NCI-H2029 treated with DMSO at 0.1 percent for 48 hours (cell line): ENCODE measurements around the gene CFDP1.
A peak's percentile ranks its signal among the peaks of the same experiment; 100 is the strongest.

Experiments
- DNase-seq: peaks from one replicate; lab custom pipeline; 2025; lab: John Stamatoyannopoulos, UW

CFDP1 gene

DNA sequence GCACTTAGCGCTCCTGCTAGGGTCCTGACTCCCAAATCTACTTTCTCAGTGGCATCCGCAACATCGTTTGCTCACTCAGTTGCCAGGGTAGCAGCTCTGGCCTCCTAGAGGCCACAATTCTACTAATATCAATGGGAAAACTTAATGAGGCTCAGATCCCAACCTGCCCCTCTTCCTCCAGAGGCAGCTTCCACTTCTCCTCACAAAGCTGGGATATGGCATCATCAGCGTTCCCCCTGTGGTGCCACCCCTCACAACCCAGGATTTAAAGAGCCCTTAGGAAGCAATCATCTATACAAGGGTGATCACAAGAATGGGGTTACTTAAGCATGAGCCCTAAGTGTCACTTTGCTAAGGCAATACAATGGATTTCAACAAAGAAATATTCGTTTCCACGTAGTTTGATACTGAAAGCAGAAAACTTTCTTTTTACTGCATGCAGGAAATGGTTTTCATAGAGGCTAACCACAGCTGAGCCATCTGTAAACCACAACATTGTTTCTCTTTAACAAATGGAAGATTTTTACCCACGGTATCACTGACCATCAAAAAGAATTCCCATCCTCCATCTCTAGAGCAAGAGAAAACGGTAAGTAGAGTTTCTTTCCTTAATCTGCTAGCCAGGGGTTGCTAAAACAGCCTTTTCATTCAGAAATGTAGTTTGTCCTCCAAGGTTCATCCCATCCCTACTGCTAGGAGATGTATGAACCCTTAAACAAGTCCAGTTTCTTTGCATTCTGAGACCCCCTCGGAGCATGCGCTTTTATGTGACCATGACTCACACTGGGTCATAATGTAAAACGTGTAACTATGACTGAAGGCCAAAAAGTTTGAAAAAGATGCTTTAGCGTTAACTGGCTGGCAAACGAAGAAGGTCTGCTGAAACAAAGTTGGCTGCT lies 113.5 kb downstream of the CFDP1 start:
- no peak for DNase-seq

DNA sequence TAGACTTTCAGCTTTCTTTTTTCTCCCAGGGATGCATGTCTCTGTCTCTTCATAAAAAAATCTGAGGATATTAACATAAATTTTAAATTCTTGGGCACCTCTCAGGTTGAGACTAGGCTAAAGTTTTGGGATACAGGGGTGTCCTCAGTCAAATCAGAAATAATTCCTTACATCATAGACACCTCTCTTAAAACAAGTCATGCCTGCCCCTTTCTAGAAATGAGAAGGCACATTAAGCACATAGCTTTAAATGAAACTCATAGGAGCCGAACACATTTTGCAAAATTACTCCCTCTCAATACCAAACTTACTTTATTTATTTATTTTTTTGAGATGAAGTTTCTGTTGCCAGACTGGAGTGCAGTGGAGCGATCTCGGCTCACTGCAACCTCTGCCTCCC lies 114.6 kb downstream of the CFDP1 start:
- DNase-seq, result no peak

DNA sequence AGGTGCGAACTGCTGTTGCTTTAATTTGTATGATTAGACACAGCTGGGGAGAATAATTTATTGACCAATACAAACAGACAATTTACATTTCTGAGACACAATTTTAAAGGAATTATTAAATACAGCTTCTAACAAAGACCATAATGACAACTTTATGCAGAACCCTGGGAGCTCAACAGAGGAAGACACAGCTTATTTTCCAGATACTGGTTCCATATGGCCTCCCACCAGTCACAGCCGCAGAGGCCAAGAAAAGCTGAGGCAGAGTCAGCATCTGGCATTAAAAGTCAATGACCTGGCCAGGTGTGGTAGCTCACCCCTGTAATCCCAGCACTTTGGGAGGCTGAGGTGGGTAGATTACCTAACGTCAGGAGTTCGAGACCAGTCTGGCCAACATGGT lies 115.8 kb downstream of the CFDP1 start:
- no peak for DNase-seq

- no peak for DNase-seq
These were observed 116.2 kb downstream of the CFDP1 start for GRCh38 chr16:75317101-75317522.

DNA sequence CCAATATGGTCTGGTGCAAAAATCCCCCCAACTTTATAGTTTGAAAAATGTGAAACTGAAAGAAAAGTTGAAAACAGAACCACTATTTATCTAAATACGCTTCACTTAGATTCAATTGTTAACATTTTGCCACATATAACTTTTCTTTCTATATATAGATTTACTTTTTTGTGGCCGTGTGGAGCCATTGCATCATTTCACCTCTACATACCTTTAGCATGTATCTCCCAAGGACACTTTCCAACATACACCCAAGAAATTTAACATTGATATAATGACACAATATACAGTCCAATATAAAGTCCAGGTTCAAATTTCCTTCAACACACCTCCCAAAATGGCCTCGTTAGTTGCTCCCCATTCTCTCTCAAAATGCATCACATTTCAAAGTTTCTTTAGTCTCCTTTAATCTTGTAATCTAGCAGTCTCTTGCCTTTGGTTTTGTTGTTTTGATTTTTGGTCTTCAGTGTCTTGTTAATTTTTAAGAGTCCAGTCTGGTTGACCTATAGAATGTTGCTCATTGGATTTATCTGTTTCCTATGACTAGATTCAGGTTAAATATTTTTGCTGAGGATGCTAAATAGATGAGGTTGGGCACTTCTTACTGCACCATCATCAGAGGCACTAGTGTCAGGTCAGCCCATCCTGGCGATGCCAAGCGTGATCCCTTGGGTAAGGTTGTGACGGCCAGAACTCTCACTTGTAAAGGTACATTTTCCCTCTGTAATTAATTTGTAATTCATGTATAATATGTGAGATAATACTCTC lies 117.6 kb downstream of the CFDP1 start:
- no peak for DNase-seq

DNA sequence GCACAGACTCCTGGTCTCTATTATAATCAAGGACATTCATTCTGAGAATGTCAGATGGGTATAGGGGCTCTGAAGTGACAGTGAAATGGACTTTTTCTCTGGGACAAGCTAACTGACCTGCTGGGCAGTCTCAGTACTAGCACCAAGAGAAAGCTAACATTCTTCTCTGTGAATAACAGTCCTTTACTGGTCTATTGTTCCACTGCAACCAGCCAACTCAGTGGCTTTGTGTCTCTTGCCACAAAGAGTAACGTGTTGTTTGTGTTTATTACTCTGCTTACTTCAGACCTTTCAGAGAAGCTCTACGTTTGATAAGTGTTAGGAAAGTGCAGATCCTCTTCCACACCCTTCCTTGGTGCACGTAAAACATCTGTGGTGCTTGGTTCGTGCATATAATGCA lies 120.4 kb downstream of the CFDP1 start:
- no peak for DNase-seq

- DNase-seq, result no peak
These were observed 121.8 kb downstream of the CFDP1 start for GRCh38 chr16:75311383-75311938.

DNA sequence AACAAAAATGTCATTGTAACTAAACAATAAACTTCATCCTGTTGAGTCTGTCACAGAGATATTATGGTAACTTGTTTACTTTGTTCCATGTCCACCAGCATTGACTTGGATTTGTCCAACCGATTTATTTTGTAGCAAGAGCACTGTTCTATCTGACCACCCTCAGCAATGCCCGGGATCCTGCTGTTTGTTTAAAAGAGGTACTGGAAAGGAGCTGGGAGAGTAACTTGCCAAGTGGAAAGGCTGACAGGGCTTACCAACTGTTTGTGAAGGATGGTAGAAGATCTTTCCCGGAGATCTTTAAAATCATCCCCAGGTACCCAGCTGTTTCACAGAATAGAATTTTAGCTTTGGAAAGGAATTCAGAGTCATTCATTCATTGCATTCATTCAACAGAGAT lies 122.8 kb downstream of the CFDP1 start:
- DNase-seq, result no peak

DNA sequence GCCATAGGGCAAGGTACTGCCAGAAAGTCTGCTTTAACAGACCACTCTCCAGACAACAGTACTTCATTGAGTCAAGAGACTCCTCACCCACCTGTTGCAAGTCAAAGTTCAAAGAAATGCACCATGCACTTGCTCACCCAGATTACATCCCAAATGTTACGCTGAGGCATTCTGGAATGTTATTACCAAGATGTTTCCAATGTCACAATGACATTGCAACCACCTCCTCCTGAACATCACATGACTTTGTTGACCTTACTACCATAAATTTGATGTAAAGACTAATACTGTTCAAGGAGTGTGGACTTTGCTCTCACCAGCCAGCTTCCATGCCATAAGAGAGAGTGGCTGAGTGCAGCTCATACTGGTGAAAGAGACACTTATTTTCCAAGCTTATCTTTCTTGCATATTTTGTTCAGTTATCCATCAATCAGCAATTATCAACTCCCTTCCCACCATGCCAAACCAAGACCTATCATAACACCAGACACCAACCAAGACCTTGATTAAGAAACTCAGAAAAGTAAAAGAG lies 123.3 kb downstream of the CFDP1 start:
- no peak for DNase-seq

DNA sequence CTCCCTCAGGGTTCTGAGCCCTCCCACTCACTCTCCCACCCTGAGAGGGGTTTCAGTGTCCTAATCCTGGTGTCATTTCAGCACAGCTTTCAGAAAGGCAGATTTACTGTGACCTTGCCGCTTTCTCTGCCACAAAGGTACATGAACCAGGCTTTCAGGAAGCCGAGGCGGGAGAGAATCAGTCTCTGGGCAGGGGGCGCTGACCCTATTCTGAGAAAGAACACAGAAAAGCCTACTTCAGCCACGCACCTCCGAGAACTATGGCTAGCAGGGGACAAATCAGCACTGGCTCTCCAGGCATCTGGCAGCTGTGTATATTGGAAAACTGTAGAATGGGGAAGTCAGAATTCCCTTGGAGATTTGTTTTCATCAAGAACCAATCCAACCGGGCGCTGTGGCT lies 124.1 kb downstream of the CFDP1 start:
- no peak for DNase-seq

DNA sequence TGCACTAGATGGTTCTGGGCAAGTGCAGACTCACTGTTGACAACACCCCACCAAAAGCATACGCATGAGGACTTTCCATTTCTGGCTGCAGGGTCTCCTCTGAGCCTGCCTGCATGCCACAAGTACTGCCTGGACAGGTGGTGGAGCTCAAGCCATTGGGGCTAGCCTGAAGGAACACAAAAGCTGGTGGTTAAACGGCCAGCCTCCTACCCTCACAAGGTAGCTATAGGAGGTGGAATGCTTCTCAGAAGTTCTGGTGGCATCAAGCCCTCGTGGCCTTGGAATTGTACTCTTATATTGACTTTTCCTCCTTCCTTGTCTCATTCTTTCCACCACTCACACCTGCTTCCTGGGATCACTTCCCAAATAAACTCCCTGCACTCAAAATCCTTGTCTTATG lies 125.3 kb downstream of the CFDP1 start:
- no peak for DNase-seq

GRCh38 chr16:75307506-75307905 lies 125.8 kb downstream of the CFDP1 start:
- no peak for DNase-seq

- DNase-seq, result no peak
These were observed 127.1 kb downstream of the CFDP1 start for GRCh38 chr16:75306099-75306762.

DNA sequence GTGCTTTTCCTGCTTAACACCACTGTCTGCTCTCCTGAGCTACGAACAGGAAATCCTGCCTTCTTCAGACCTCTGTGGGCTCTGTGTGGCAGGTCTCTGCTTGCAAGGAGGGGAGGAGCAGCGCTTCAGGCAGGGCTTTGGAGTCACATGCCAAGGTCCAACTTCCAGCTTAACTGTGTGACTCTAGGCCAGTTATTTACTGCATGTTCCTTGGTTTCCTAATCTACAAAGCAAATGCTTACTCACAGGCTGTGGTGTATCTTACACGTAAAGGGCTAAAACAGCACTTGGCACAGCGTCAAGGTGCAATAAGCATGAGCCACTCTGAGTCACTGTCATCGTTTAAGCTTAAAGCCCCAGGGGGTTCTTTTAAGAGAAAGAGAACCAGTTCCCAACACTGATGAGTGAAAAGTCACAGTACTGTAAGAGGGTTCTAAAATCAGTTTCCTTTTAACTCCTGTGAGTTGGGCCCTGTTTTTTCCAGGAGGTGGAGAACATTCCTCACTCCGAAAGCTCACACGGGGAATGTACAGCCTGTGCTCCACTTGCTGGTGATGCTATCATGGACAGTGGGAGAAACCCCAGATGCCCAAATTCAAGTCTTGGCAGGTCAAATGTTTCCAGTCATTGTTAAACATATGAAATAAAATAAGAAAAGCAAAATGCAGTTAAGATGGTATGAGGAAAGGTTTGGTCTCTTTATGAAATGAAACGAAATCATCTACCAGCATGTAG lies 127.8 kb downstream of the CFDP1 start:
- peak; percentile 8 for DNase-seq

- DNase-seq, result no peak
These were observed 128.6 kb downstream of the CFDP1 start for GRCh38 chr16:75304521-75305363.

GRCh38 chr16:75301804-75302203 lies 131.5 kb downstream of the CFDP1 start:
- DNase-seq, result no peak

- no peak for DNase-seq
These were observed 135.0 kb downstream of the CFDP1 start for GRCh38 chr16:75298267-75298666.

DNA sequence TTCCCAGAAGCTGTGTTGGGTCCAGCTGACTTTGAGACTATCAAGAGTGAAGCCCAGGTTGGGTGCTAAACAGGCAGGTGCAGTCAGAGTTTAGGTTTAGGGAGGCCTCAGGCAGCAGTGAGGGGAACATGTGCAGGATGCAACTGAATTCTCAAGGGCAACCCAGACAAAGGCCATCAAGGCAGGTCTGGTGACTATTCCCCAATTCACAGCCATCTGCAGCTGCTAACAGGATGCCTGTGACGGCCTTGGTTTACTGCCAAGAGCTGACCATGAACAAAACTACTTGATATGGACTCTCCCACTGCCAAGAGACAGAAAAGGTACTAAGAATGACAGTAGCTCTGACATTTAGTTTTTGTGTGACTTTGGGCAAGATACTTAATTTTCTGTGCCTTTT lies 136.7 kb downstream of the CFDP1 start:
- DNase-seq, result peak; percentile 6

DNA sequence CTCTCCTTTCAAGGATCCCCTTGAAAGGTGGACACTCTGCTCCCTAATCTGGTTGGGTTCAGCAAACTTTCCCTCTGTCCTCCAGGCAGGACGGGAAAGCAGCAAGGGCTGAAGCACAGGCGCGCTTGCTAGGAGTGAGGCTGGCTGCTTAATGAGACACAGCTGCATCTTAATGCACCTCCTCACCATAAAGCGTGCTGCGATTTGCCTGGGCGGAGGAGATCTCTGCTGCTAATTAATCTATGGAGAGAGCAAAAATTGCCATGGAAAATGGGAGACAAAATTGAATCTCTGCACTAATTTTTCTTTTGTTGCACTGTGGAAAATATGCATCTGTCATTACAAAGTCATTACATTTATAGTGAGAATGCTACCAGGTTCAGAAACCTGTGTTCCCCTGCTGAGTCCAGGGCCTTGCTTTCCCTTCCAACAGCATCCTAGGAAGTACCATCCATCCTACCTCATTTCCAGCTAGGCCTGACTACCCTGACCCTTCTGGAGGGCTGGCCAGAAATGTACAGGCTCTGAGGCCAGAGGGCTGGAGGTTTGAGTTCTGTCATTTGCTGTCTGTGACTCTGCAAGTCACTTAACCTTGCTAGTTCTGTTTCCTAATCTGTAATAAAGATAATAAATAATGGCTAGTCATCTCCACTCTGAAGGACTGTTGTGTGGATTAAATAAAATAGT lies 138.4 kb downstream of the CFDP1 start:
- no peak for DNase-seq

DNA sequence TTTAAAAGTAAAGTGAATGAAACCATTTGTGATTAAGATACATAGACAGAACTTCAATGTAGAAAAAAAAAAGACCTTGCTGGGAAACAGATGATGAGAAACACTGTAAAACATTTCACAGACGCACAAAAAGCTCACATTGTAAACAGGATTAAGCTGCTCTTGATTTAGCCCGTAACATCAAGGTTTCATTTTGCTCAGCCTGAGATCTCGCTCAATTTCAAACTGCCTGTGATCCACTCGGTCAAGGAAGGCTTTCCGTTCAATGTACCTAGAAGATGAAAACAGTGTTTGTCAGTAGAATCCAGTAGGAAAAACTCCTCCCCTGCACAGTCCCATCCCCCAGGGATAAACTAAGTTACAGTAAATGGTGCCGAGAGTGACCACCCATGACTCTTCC lies 139.5 kb downstream of the CFDP1 start:
- DNase-seq, result no peak
